Upper lobe of left lung (tissue), 6 donors: ENCODE measurements around the gene RAB13. TPM values are rescaled to one million over a fixed set of nuclear protein-coding genes. Genes with fewer than 3 reads are reported as not detected.
A peak's percentile ranks its signal among the peaks of the same experiment; 100 is the strongest.

Experiments
- ATAC-seq, 2 donors: fragments of 200-7000 bp; cut with Tn5 transposase; one replicate each; pipeline ENCODE4 v1.9.1; 2022; ENCODE audit warnings: mild to moderate bottlenecking in 2 of 2, moderate library complexity in 2 of 2; ENCODE audit not compliant: low FRiP score in 2 of 2
- DNase-seq, 2 donors: peaks; one replicate each; pipeline ENCODE4 v3.0.0-alpha.2; 2019 to 2020
- H3K27ac ChIP-seq, 4 donors: fragments of 200-600 bp; sonication (generic); one replicate each; pipeline ENCODE4 v1.5.1; 2016 to 2019
- H3K27me3 ChIP-seq, 4 donors: fragments of 200-600 bp; sonication (generic); one replicate each; pipeline ENCODE4 v1.5.1; 2017 to 2019
- H3K36me3 ChIP-seq, 4 donors: fragments of 200-600 bp; sonication (generic); one replicate each; pipeline ENCODE4 v1.5.1; 2016 to 2019
- H3K4me1 ChIP-seq, 4 donors: fragments of 200-600 bp; sonication (generic); one replicate each; pipeline ENCODE4 v1.5.1; 2018 to 2019
- H3K4me3 ChIP-seq, 4 donors: fragments of 200-600 bp; sonication (generic); one replicate each; pipeline ENCODE4 v1.5.1; 2017 to 2019; ENCODE audit warnings: mild to moderate bottlenecking in 2 of 4, moderate library complexity in 1 of 4
- H3K9me3 ChIP-seq, 4 donors: fragments of 200-600 bp; sonication (generic); one replicate each; pipeline ENCODE4 v1.5.1; 2018 to 2019
- EP300 ChIP-seq, 4 donors: sonication (generic); formaldehyde crosslinking; IDR thresholded peaks; one replicate each; pipeline ENCODE4 v1.5.1; 2017; ENCODE audit warnings: antibody characterized with exemption in 4 of 4, control low read depth in 2 of 4
- POLR2A ChIP-seq, 4 donors: fragments of 450-650 bp; IDR thresholded peaks; one replicate each; pipeline ENCODE4 v1.5.1; 2016 to 2017; ENCODE audit warnings: antibody characterized with exemption in 4 of 4, mild to moderate bottlenecking in 2 of 4
- POLR2AphosphoS5 ChIP-seq, 2 donors: sonication (generic); formaldehyde crosslinking; IDR thresholded peaks; one replicate each; pipeline ENCODE4 v1.5.1; 2017; ENCODE audit warnings: antibody characterized with exemption in 2 of 2
- WGBS, 2 donors: methylation state at CpG; one replicate each; pipeline ENCODE4 v1.1.5; 2017 to 2018; 5-methylcytosine and 5-hydroxymethylcytosine counted together
- total RNA-seq, 6 donors: library from RNA; depleted of rRNA in 4 of 6; stranded (reverse); fragments of >200 nt in 4 of 6; gene quantifications; one replicate each; pipeline versions ENCODE4 v1.1.0 to v1.2.1, GENCODE V29; 2016 to 2021
- TF ChIP-seq, protein P1 (sequence below), 6 experiments: fragments of 450-650 bp in 4 of 6; fragments of 200-600 bp in 2 of 6; sonication (generic) in 2 of 6; IDR thresholded peaks; one replicate each; pipeline ENCODE4 v1.5.1; 2016 to 2019; ENCODE audit warnings: antibody characterized with exemption in 6 of 6
- donor health status: DM: no; HTN: no; CAD: no; lungs with moderate emphysema.
- donor health status: DM: no; HTN: yes; CAD: no; lungs with severe emphysema.

RAB13 gene
- total RNA-seq, 6 donors from 2014 or later: 33.9 to 116 (median 56.6) TPM

DNA sequence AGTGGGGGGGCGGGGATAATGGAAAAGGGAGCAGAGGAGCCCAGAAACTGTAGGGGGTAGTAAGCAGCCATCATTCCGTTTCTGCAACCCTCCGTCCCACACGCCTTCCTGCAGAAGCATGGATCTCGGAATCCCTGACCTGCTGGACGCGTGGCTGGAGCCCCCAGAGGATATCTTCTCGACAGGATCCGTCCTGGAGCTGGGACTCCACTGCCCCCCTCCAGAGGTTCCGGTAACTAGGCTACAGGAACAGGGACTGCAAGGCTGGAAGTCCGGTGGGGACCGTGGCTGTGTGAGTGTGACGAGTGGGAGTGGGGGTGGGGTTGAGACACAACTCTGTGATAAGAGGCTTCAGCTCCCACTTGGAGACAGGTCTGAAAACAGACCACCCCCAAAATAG lies 17.7 kb downstream of the RAB13 start:
- peak overlapping the region in 3 of 4 donors; percentile 52 to 62 (median 62) for H3K4me3 ChIP-seq
- H3K36me3 ChIP-seq: peaks cover 0 to 8% (median 2%) of the 10 kb centered on the region in 4 donors
- ATAC-seq (no peak), DNase-seq (no peak)
- H3K9me3 ChIP-seq: no peaks in the 10 kb centered on the region
- TF ChIP-seq POLR2AphosphoS5 (IDR thresholded peaks at IDR 0.05) (no peak), POLR2A (IDR thresholded peaks at IDR 0.05) (no peak), EP300 (IDR thresholded peaks at IDR 0.05) (no peak)
- TF ChIP-seq, protein P1, sequence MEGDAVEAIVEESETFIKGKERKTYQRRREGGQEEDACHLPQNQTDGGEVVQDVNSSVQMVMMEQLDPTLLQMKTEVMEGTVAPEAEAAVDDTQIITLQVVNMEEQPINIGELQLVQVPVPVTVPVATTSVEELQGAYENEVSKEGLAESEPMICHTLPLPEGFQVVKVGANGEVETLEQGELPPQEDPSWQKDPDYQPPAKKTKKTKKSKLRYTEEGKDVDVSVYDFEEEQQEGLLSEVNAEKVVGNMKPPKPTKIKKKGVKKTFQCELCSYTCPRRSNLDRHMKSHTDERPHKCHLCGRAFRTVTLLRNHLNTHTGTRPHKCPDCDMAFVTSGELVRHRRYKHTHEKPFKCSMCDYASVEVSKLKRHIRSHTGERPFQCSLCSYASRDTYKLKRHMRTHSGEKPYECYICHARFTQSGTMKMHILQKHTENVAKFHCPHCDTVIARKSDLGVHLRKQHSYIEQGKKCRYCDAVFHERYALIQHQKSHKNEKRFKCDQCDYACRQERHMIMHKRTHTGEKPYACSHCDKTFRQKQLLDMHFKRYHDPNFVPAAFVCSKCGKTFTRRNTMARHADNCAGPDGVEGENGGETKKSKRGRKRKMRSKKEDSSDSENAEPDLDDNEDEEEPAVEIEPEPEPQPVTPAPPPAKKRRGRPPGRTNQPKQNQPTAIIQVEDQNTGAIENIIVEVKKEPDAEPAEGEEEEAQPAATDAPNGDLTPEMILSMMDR (IDR thresholded peaks at IDR 0.05): no peak
- peaks cover 34 to 48% (median 35%) of the 10 kb centered on the region in 4 donors for H3K4me1 ChIP-seq
- peak overlapping the region in 3 of 4 donors; percentile 81 to 97 (median 85) for H3K27ac ChIP-seq
- 12% methylated on average over 11 to 13 of the region's 13 CpGs for WGBS, 2 donors
- no peaks in the 10 kb centered on the region for H3K27me3 ChIP-seq

DNA sequence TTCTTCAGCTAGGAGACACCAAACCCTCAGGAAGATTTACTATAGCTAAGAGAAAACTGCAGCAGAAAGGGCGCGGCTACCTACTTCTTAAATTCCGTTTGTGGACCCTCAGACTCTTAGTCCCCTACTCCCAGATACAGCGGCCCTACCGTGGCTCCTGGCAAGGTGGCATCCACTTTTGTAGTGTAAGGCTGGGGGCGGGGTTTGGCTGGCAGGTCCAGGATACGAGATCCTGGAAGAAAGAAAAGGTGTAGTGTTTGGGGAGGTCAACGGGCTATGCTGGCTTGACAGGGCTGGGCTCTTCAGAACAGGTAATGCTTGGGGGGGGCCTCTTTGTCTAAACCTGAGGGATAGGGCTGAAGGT lies 18.2 kb downstream of the RAB13 start:
- H3K9me3 ChIP-seq: no peaks in the 10 kb centered on the region
- H3K36me3 ChIP-seq: peaks cover 0 to 4% (median 0%) of the 10 kb centered on the region in 4 donors
- peak overlapping the region in 3 of 4 donors; percentile 52 to 62 (median 62) for H3K4me3 ChIP-seq
- H3K27ac ChIP-seq: peak overlapping the region; percentile 81 to 97 (median 86)
- TF ChIP-seq POLR2AphosphoS5 (IDR thresholded peaks at IDR 0.05): no peak
- no peak for TF ChIP-seq EP300 (IDR thresholded peaks at IDR 0.05)
- no peak for TF ChIP-seq POLR2A (IDR thresholded peaks at IDR 0.05)
- TF ChIP-seq, protein P1 (IDR thresholded peaks at IDR 0.05): no peak
- DNase-seq (peak in 1 of 2 donors; percentile 74), ATAC-seq (no peak)
- H3K27me3 ChIP-seq: no peaks in the 10 kb centered on the region
- peaks cover 34 to 48% (median 35%) of the 10 kb centered on the region in 4 donors for H3K4me1 ChIP-seq
- 3 to 9% methylated on average over 8 of the region's 8 CpGs for WGBS, 2 donors

DNA sequence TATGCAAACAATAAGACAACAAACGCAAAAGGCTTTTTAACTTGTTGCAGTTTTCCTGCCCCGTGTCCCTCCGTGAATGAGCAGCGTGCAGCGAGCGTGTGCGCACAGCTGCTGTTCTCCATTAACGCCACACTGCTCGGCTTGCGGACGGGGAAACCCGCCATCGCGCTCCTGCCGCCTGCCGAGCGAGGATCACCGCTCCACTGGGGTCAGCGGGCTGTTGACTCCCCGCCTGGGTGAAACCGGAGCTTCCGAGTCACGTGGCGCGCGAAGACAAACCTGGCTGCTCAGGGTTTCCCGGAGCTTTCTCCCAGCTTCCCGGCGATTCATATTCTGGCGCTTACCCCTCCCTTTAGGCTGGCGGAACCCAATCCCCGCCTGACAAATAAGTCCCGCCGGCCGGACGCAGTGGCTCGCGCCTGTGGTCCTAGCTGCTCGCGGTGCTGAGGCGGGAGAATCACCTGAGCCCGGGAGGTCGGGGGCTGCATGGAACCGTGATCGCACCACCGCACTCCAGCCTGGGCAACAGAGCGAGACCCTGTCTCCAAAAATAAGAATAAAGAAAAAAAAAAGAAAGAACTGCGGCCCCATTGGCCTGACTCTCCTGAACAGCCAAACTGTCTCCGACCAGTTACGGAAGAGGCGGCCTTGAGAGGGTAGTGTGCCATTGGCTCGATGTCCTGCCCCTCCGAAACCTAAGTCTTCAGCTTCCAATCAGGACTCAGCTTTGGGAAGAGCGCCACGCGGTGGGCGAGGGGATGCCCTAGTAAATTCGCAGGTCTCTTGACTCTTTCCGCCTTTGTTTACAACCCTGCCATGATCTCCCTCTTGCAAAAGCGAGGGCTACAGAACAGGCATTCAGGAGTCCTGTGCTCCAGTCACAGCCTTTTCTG lies 18.8 kb downstream of the RAB13 start, which contains the start of gene CREB3L4:
CREB3L4 (plus strand) TSS at position 796 of the 893 bp plus-strand sequence. CDS start 624 bp downstream, outside the sequence.
- H3K4me1 ChIP-seq: peaks cover 37 to 55% (median 40%) of the 10 kb centered on the region in 4 donors
- H3K9me3 ChIP-seq: no peaks in the 10 kb centered on the region
- WGBS, 2 donors: 0 to 1% methylated on average over 41 to 45 of the region's 60 CpGs
- no peaks in the 10 kb centered on the region for H3K36me3 ChIP-seq
- peak; percentile 93 to 95 for ATAC-seq
- H3K4me3 ChIP-seq: peak within 1 kb of the TSS; percentile 27 to 62 (median 57)
- TF ChIP-seq EP300 (IDR thresholded peaks at IDR 0.05) (peak in 1 of 4 donors; percentile 23), POLR2A (IDR thresholded peaks at IDR 0.05) (peak in 3 of 4 donors; percentile 83 to 88 (median 86)), POLR2AphosphoS5 (IDR thresholded peaks at IDR 0.05) (peak; percentile 78 to 97)
- TF ChIP-seq, protein P1 (IDR thresholded peaks at IDR 0.05): peak; percentile 23 to 52 (median 42)
- peak within 1 kb of the TSS; percentile 81 to 97 (median 86) for H3K27ac ChIP-seq
- DNase-seq: peak; percentile 93 to 96
- H3K27me3 ChIP-seq: no peaks in the 10 kb centered on the region

DNA sequence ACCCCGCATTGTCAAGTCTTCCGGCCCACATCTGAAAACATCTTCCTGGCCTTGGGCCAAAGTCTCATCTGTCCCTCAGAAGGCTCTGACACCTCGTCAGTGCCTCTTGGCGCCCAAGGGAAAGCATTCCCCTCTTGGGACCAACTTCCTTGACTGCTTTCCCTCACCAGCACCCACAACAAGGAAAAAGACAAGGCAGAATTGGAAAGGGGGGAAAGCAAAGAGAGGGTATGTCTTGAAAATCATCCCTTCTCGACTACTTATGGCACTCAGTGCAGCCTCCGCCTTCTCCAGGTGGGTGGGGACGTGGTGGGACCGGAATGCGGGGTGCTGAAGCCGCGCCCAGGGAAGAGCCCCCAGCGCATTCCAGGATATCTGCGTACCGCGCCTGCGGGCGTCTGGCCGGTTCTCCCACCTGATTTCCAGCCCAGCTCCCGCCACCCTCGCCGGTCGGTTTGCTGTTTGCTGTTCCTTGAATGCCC lies 22.2 kb downstream of the RAB13 start:
- no peak for ATAC-seq
- TF ChIP-seq POLR2AphosphoS5 (IDR thresholded peaks at IDR 0.05) (no peak), EP300 (IDR thresholded peaks at IDR 0.05) (no peak), POLR2A (IDR thresholded peaks at IDR 0.05) (peak in 1 of 4 donors; percentile 10)
- TF ChIP-seq, protein P1 (IDR thresholded peaks at IDR 0.05): no peak

More for the DNA sequence above, 22.2 kb downstream of the RAB13 start:
- Histone ChIP-seq H3K4me1 (peaks cover 60 to 85% (median 65%) of the 10 kb centered on the region in 4 donors), H3K9me3 (no peaks in the 10 kb centered on the region), H3K27ac (peak overlapping the region; percentile 94 to 98 (median 97)), H3K27me3 (no peaks in the 10 kb centered on the region), H3K36me3 (peaks cover 0 to 28% (median 11%) of the 10 kb centered on the region in 4 donors), H3K4me3 (peak overlapping the region; percentile 56 to 75 (median 68))
- WGBS, 2 donors: 0 to 4% methylated on average over 17 to 22 of the region's 22 CpGs
- DNase-seq: peak; percentile 56 to 86
